MM.1S (cell line): ENCODE results near the gene RCSD1.

Source experiments
- EZH2 ChIP-seq: fragments of 300-600 bp; sonication (generic); optimal IDR thresholded peaks from 2 replicates; pipeline ENCODE3; 2017; ENCODE audit warnings: low read depth, mild to moderate bottlenecking, antibody characterized with exemption, low read length, mixed read lengths
- TF ChIP-seq, protein P1 (sequence below): fragments of 300-600 bp; sonication (generic); IDR thresholded peaks from 2 replicates; pipeline ENCODE4 v1.5.1; 2016; ENCODE audit warnings: antibody characterized with exemption, low read length, mixed read lengths

DNA sequence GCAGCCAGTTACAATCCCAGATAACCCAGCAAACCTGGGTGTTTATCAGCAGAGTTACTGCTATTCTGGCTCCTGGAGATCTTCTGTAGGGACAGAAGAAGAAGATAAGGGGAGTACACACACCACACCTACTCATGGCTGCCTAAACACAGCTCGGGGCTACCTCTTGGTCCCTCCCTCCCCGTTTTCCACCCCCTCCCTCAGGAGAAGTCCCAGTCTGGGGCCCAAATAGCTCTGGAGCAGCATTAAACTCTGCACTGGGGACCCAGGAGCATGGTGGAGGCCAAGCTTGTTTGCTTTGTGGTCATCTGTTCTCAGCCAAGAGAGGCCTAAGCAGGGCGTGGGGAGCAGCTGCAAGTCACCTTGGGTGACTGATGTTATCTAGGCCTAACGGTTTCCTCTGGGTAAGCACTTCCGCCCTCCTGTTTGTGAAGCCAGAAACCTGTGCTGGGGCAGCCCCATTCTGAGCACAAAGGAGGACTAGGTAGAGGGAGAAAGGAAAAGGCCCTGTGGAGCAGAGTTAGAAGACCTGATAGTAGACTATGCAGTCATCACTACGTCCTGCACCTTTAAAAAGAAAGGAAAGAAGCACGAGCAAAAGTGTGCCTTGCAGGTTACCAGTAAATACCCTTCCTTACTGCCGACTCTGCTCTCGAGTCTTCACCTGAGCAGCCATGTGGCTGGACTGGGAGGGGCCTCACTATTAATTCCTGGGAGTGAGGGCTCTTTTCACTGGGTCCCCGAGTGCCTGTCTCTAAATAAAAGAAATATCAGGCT is 2.0 kb upstream of the RCSD1 start:
- TF ChIP-seq, protein P1, sequence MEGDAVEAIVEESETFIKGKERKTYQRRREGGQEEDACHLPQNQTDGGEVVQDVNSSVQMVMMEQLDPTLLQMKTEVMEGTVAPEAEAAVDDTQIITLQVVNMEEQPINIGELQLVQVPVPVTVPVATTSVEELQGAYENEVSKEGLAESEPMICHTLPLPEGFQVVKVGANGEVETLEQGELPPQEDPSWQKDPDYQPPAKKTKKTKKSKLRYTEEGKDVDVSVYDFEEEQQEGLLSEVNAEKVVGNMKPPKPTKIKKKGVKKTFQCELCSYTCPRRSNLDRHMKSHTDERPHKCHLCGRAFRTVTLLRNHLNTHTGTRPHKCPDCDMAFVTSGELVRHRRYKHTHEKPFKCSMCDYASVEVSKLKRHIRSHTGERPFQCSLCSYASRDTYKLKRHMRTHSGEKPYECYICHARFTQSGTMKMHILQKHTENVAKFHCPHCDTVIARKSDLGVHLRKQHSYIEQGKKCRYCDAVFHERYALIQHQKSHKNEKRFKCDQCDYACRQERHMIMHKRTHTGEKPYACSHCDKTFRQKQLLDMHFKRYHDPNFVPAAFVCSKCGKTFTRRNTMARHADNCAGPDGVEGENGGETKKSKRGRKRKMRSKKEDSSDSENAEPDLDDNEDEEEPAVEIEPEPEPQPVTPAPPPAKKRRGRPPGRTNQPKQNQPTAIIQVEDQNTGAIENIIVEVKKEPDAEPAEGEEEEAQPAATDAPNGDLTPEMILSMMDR: no peak
- no peak for TF ChIP-seq EZH2
